ENCODE results near the gene RPS6KA1.

Gene RPS6KA1

DNA sequence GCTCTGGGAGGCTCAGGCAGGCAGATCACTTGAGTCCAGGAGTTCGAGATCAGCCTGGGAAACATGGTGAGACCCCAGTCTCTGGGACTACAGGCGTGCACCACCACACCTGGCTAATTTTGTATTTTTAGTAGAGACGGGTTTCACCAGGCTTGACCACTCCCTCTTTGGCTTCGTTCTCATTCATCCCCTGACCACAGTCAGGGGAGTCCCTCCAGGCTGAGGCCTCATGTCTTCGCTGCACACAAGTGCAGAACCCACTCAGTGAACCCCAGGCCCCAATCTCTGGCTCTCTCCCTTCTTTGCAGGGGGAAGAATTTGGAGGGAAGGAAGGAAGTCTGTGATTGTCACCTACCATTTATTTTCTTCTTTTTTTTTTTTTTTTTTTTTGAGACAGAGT lies 9.2 kb upstream of the RPS6KA1 start:
- no peak for DNase-seq (ENCODE audit: low read depth)
- no peak overlapping the region for H3K4me3 ChIP-seq (ENCODE audit: control insufficient read depth, low read depth, low read length)
- no peak for TF ChIP-seq CTCF (conservative IDR thresholded peaks at IDR 0.05; ENCODE audit: control insufficient read depth, insufficient read depth, low read depth, low read length)

DNA sequence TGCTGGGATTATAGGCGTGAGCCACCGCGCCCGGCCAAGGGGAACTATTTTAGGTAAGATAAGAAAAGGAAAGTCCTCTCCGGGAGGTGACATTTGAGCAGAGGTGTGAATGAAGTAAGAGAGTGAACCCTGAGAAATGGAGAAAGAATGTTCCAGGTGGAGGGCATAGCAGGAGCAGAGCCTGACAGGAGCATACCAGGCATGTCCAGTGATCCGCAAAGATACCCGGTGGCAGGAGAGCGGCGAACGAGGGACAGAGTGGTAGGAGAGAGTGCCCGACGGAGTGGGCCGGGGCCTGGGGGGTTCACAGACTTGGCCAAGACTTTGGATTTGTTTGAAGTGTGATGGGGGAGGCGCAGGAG lies 7.9 kb upstream of the RPS6KA1 start:
- TF ChIP-seq CTCF (conservative IDR thresholded peaks at IDR 0.05; ENCODE audit: control insufficient read depth, insufficient read depth, low read depth, low read length), result no peak
- H3K4me3 ChIP-seq (ENCODE audit: control insufficient read depth, low read depth, low read length), result no peak overlapping the region
- DNase-seq (ENCODE audit: low read depth), result no peak

GRCh38 chr1:26522073-26522472 lies 7.5 kb upstream of the RPS6KA1 start:
- DNase-seq (ENCODE audit: low read depth), result no peak
- H3K4me3 ChIP-seq (ENCODE audit: control insufficient read depth, low read depth, low read length), result no peak overlapping the region
- TF ChIP-seq CTCF (conservative IDR thresholded peaks at IDR 0.05; ENCODE audit: control insufficient read depth, insufficient read depth, low read depth, low read length), result no peak

GRCh38 chr1:26524181-26524580 lies 5.4 kb upstream of the RPS6KA1 start:
- TF ChIP-seq CTCF (conservative IDR thresholded peaks at IDR 0.05; ENCODE audit: control insufficient read depth, insufficient read depth, low read depth, low read length), result no peak
- no peak for DNase-seq (ENCODE audit: low read depth)
- H3K4me3 ChIP-seq (ENCODE audit: control insufficient read depth, low read depth, low read length), result no peak overlapping the region

GRCh38 chr1:26526287-26526686 lies 3.3 kb upstream of the RPS6KA1 start:
- no peak for TF ChIP-seq CTCF (conservative IDR thresholded peaks at IDR 0.05; ENCODE audit: control insufficient read depth, insufficient read depth, low read depth, low read length)
- no peak for DNase-seq (ENCODE audit: low read depth)
- H3K4me3 ChIP-seq (ENCODE audit: control insufficient read depth, low read depth, low read length), result no peak overlapping the region

GRCh38 chr1:26529405-26529654 lies 231 bp upstream of the RPS6KA1 start:
- H3K4me3 ChIP-seq (ENCODE audit: control insufficient read depth, low read depth, low read length), result peak overlapping the region; percentile 39
- DNase-seq (ENCODE audit: low read depth), result no peak
- TF ChIP-seq CTCF (conservative IDR thresholded peaks at IDR 0.05; ENCODE audit: control insufficient read depth, insufficient read depth, low read depth, low read length), result no peak

DNA sequence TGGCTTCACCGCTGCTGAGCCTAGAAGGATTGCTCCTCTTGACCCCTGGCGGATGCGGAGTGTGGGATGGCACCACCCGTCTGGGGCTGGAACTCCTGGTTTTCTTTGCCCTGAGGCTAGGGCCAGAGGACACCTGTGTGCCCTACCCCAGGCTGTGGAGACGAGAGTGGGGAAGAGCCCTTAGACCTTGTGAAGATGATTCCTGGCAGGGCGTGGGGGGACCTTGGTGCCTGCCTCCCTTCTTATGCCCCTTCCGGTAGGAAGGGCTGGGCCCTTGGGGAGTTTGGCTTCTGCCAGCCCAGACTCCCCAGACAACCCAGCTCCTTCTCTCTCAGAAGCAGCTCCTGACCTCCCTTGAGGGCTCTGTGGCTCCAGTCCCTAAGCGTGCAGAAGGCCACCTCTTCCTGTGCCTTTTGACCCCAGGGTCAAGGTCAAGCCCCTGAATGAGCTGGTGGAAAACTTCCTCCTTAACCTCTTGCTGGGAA lies 891 bp downstream of the RPS6KA1 start:
- no peak for DNase-seq (ENCODE audit: low read depth)
- no peak for TF ChIP-seq CTCF (conservative IDR thresholded peaks at IDR 0.05; ENCODE audit: control insufficient read depth, insufficient read depth, low read depth, low read length)
- H3K4me3 ChIP-seq (ENCODE audit: control insufficient read depth, low read depth, low read length), result peak overlapping the region; percentile 48

Data from fibroblast of mammary gland (primary cell).